NCI-H2227 (cell line): ENCODE measurements around the gene SNX17.
A peak's percentile ranks its signal among the peaks of the same experiment; 100 is the strongest.
"Not testable (repeated sequence)": the region's sequence is repeated elsewhere in the genome, so short reads cannot be mapped to it uniquely, and the experiment has no call there.

ENCODE experiments used
- DNase-seq: peaks from one replicate; lab custom pipeline; 2025; ENCODE audit not compliant: unreplicated experiment; lab: John Stamatoyannopoulos, UW

The SNX17 gene

DNA sequence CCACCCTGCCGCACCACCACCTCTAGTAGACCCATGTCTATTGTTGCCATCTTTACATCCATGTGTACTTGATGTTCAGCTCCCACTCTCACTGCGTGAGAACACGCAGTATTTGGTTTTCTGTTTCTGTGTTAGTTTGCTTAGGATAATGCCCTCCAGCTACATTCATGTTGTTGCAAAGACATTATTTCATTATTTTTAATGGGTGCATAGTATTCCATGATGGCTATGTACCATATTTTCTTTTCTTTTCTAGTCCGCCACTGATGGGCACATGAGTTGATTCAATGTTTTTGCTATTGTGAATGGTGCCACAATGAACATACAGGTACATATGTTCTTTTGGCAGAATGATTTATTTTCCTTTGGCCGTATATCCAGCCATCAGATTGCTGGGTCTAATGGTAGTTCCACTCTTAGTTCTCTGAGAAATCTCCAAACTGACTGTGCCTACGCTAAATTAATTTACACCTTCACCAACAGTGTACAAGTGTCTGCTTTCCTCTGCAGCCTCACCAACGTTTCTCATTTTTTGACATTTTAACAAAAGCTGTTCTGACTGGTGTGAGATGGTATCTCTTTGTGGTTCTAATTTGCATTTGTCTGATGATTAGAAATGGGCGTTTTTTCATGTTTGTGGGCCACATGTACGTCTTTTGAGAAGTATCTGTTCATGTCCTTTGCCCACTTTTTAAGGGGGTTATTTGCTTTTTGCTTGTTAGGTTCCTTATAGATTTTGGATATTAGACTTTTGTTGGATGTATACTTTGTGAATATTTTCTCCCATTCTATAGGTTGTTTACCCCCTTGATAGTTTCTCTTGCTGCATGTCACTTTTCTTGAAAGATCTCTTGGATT, 20.6 kb downstream of the SNX17 start:
- DNase-seq, result no peak

DNA sequence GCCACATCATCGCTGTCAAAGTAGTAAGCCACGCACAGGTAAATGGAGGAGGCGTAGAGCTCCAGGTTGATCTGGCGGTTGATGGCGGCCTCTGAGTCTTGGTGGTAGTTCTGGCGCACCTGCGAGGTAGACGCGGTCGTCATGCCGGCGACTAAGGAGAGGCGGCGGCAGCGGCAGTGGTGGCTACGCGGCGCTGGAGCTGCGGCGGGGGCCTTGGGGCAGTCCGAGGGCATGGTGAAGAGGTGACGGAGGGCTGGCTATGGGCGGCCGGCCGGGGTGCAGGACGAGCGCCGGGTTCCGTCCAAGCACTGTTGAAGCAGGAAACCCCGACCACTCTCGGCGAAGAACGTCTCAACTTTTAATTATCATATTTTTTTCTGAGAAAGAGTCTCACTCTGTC, 22.8 kb downstream of the SNX17 start:
- DNase-seq, result no peak

DNA sequence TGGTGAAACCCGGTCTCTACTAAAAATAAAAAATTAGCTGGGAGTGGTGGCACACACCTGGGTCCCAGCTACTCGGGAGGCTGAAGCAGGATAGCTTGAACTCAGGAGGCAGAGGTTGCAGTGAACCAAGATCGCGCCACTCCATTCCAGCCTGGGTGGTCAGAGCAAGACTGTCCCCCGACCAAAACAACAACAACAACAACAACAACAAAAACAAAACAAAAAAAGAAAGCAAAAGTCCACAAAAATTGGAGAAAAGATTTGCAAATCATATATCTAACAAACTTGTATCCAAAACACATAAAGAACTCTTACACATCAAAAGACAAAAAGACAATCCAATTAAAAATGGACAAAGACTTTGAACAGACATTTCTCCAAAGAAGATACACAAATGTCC, 28.5 kb downstream of the SNX17 start:
- no peak for DNase-seq

DNA sequence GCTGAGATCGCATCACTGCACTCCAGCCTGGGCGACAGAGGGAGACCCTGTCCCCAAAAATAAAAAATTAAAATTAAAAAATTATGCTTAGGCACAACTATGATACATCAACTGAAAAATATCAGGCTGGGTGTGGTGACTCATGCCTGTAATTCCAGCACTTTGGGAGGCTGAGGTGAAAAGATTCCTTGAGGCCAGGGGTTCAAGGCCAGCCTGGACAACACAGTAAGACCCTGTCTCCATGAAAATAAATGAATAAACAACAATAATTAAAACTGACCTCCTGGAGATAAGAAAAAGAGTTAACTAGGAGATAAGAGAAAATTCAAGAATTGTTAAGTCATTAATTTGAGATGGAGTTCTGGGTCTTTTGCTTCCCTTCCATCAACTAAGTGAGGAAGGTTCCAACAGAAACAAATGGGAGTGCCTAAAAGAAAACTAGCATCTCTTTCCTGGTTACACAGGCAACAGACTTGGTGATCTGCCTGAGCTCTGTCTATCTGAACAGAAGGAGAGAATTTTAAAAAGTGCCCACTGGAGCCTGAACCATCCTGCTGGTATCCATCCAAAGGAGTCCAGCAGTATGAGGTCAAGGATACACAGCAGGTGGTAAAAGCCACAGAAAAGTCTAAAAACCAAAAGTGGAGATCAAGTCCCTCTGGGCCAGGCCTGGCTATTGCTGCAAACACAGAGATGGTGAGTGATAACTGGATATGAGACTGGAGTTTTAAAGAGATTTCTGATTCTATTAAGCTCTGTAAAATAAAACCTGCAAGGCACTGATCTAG, 30.1 kb downstream of the SNX17 start:
- DNase-seq, result no peak

DNA sequence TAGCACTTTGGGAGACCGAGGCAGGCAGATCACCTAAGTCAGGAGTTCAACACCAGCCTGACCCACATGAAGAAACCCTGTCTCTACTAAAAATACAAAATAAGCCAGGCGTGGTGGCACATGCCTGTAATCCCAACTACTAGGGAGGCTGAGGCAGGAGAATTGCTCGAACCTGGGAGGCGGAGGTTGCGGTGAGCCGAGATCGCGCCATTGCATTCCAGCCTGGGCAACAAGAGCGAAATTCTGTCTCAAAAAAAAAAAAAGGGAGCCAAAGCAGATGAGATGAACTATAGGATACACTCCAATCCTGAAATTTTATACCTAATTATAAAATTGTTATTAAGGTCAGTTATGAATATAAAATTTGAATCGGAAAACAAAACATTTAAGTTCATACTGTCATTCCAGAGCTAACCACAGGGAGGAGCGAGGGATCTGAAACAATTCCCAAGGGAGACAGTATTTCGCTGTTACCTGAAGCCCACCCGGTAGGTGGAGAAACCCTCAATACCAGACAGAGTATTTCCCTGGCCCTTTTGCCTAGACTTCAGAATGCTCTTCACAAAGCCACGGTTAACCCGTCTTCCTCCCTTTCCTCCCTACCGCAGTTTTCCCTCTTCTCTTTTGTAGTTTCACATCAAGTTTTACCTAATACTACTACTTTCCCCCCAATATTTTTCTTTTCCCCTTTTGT, 37.5 kb downstream of the SNX17 start:
- peak; percentile 77 for DNase-seq

DNA sequence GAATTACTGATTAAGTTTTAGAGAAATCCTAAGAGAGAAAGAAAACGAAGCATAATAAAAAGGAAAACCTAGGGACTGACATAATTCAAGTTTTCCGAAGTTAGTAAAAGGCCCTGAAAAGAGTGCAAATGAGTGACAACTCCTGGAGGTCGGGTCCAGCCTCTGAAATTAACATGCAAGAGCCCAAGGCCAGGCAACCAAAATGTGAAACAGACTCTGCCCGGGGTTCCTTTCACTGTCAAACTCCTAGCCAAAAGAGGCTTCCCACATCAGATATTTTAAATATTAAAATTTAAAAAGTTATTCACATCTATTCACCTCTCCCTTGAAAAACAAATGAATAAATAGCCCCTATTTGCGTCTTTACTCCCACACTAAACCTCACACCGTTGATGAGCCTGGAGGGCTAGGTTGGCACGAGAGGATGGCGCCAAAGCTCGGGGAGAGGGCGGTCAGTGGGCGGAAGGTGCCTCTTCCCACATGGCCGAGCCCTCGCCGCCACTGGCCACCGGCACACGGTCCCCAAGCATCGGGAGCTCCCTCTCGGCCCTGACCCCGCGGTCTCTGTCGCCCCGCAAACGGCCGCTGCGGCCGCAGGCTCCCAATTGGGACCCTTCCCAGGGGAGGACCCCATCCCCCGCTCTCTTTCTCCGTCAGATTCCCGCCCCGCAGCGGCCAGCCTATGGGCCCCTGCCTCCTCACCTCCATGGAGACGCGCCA, 38.3 kb downstream of the SNX17 start:
- DNase-seq, result peak; percentile 65

DNA sequence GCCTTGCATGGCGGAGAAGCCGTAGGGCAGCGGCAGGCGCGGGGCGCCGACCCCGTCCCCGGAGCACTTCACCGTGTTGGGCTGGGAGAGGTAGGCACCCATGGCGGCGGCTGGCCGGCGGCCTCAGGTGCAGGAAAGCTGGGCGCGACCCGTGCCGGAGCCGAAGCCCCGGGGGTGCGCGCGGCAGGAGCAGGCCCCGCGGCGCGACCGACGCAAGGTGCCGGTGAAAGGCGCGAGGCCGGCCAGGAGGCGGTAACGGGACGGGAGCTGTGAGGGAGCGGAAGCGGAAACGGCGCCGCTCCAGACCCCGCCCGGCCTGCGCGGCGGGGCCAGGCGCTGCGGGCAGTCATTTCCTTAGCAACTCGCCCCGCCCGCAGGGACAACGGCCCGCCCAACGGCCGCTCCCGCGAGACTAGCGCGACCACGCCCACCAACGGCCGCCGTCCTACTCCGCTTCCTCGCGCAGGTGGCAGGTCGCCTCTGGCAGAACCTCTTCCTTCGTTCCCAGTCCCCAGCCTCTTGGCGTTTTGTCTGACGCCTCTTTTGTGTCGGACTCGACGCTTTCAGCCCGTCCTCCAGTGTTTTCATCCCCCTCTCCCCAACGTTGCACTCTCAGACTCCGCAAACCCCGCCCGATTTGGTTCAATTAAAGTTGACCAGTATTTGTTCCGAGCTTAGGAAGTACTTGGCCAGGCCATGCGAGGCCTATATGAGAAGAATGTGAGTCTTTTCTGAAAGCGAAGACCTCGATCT, 39.1 kb downstream of the SNX17 start, which contains the start of gene PPM1G:
TSS of gene PPM1G (minus strand) at position 271 of the 753 bp plus-strand sequence. CDS start at position 102, 169 bp downstream.
- DNase-seq, result peak; percentile 97

DNA sequence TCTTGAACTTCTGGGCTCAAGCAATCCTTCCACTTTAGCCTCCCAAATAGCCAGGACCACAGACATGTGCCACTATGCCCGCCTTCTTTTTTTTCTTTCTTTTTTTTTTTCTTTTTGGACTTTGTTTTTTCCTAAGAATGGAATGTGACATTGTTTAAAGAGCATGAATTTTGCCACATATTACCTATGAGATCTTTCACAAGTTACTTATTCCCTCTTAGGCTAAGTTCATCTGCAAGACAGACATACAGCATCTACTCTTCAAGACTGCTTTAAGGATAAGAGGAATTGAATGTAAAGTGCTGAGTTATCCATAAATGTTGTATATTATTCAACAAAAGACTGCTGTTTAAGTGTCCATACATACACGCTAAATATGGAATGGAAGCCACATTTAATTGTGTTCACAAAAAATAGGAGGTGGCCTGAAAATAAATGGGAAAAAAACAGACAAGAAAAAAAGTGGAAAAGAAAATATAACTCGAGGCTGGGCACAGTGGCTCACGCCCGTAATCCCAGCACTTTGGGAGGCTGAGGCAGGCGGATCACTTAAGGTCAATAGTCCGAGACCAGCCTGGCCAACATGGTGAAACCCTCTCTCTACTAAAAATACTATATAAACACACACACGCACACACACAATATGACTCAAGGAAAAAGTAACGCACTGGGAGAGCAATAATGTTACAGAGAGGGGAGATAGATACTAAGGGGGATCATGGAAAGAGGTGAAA, 42.2 kb downstream of the SNX17 start:
- DNase-seq, result no peak

DNA sequence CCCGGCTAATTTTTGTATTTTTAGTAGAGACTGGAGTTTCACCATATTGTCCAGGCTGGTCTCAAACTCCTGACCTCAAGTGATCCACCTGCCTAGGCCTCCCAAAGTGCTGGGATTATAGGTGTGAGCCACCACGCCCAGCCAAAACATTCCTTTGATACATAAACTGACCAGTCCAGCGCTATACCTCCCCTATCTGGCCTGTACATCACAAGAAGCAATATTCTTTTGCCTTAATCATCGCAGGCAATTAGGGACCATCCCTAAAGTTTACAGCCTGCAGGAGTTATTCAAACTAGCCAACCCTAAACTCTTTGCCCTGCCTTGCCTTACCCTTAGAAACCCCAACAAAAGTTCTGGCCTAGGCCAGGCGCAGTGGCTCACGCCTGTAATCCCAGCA, 45.7 kb downstream of the SNX17 start:
- DNase-seq, result no peak

DNA sequence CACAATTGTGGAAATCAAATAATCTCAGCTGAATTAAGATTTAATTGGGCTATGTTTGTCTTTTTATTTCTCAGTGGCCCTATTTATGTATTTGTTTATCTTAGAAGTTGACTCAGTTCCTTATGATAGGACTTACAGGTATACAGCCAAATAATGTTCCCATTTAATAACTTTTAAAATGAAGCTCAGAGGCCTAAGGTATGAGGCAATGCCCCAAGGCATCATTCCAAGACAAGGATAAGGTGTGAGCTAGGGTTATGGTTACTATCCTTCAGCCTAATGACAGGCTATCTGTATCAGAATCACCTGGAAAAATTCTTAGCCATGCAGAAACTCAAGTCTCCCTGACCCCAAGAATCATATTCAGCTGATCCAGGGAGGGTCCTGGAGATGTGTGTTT, 50.6 kb downstream of the SNX17 start:
- no peak for DNase-seq

DNA sequence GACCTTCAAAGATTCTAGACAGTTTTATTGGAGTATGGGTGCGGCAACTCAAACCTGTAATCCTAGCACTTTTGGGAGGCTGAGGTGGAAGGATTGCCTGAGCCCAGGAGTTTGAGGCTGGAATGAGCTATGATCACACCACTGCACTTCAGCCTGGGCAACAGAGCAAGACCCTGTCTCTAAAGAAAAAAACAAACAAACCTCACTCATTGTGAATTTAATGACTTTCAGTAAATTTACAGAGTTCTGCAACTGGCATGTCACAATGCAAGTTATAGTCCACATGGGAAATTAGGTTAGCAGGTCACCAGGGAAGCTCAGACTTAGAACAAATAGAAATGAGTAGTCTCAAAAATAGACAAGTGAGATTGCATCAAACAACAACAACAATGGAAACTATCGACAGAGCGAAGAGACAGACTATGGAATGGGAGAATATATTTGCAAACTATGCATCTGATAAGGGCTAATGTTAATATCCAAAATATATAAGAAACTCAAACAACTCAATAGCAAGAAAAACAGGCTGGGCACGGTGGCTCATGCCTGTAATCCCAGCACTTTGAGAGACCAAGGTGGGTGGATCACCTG, 51.3 kb downstream of the SNX17 start:
- DNase-seq, result no peak

DNA sequence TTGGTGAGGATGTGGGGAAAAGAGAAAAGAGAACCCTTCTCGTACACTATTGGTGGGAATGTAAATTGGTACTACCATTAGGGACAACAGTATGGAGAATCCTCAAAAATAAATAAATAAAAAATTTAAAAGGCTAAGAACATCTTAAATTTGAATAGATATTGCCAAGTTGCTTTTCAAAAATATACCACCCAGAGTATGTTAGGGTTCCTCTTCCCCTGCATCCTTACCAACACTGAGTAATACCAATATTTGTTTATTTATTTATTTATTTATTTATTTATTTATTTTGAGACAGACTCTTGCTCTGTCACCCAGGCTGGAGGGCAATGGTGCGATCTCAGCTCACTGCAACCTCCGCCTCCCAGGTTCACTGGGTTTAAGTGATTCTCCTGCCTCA, 52.5 kb downstream of the SNX17 start:
- DNase-seq, result no peak

DNA sequence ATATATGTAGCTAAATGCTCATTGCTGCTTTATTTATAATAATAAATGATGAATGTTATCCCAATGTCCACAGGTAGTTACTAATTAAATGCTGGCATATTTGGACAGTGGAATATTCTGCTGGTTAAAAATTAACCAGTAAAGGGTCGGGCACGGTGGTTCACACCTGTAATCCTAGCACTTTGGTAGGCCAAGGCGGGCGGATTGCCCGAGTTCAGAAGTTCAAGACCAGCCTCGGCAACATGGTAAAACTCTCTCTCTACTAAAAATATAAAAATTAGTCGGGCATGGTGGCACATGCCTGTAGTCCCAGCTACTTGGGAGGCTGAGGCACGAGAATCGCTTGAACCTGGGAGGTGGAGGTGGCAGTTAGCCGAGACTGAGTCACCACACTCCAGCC, 54.6 kb downstream of the SNX17 start:
- DNase-seq, result not testable (repeated sequence)
